Chondrocyte (in vitro differentiated cells): Measurements from ENCODE around the gene MTFR1L. TPM values are rescaled to one million over a fixed set of nuclear protein-coding genes. Genes with fewer than 3 reads are reported as not detected.

Experiments
- DNase-seq: peaks from one replicate; pipeline ENCODE4 v3.0.0; 2021; ENCODE audit warnings: mixed read lengths, low spot score
- H3K27ac Mint-ChIP-seq: one replicate; pipeline ENCODE4 v1.8.0; 2021; ENCODE audit warnings: mild to moderate bottlenecking, moderate library complexity, mixed read lengths; ENCODE audit not compliant: unreplicated experiment
- H3K27me3 Mint-ChIP-seq: 2 replicates; pipeline ENCODE4 v1.8.0; 2021; ENCODE audit warnings: low read depth, mixed read lengths
- H3K36me3 Mint-ChIP-seq: 2 replicates; pipeline ENCODE4 v1.8.0; 2021; ENCODE audit warnings: low read depth, mixed read lengths
- H3K4me1 Mint-ChIP-seq: 2 replicates; pipeline ENCODE4 v1.8.0; 2021; ENCODE audit warnings: low read depth, mild to moderate bottlenecking, mixed read lengths
- H3K4me3 Mint-ChIP-seq: one replicate; pipeline ENCODE4 v1.8.0; 2021; ENCODE audit warnings: mild to moderate bottlenecking, moderate library complexity, mixed read lengths; ENCODE audit not compliant: unreplicated experiment
- H3K9me3 Mint-ChIP-seq: 2 replicates; pipeline ENCODE4 v1.8.0; 2021; ENCODE audit warnings: low read depth, mixed read lengths
- CTCF ChIP-seq: fragments of 200-600 bp; sonication (generic); IDR thresholded peaks from 2 replicates; pipeline ENCODE4 v1.5.0; 2021; ENCODE audit warnings: antibody characterized with exemption, mild to moderate bottlenecking, moderate library complexity
- total RNA-seq: library from RNA; stranded (reverse); gene quantifications from 3 replicates; pipeline ENCODE4 v1.2.1, GENCODE V29; 2021

The MTFR1L gene
- total RNA-seq, 1 donor from 2014 or later = 51.2 TPM

DNA sequence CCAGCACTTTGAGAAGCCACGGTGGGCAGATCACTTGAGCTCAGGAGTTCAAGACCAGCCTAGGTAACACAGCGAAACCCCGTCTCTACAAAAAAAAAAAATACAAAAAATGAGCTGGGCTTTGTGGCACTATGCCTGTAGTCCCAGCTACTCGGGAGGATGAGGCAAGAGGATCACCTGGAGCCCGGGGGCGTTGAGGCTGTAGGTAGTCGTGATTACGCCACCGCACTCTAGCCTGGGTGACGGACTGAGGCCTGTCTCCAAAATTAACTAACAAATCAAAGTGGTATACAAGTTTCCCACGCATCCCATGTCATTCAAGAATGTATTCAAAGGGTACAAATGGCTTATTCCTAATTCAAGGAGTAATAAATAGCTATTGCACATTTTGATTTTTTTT lies 37.1 kb downstream of the MTFR1L start:
- no peak for DNase-seq
- Mint-ChIP-seq H3K27me3 (no peaks in the 10 kb centered on the region), H3K4me1 (peaks cover 27% of the 10 kb centered on the region), H3K9me3 (no peaks in the 10 kb centered on the region), H3K4me3 (no peak overlapping the region), H3K36me3 (peaks cover 1% of the 10 kb centered on the region), H3K27ac (no peak overlapping the region)
- TF ChIP-seq CTCF = no peak

GRCh38 chr1:25858494-25858893 lies 38.7 kb downstream of the MTFR1L start:
- peak overlapping the region; percentile 93 for H3K4me3 Mint-ChIP-seq
- H3K4me1 Mint-ChIP-seq = peaks cover 27% of the 10 kb centered on the region
- peak overlapping the region; percentile 87 for H3K27ac Mint-ChIP-seq

DNA sequence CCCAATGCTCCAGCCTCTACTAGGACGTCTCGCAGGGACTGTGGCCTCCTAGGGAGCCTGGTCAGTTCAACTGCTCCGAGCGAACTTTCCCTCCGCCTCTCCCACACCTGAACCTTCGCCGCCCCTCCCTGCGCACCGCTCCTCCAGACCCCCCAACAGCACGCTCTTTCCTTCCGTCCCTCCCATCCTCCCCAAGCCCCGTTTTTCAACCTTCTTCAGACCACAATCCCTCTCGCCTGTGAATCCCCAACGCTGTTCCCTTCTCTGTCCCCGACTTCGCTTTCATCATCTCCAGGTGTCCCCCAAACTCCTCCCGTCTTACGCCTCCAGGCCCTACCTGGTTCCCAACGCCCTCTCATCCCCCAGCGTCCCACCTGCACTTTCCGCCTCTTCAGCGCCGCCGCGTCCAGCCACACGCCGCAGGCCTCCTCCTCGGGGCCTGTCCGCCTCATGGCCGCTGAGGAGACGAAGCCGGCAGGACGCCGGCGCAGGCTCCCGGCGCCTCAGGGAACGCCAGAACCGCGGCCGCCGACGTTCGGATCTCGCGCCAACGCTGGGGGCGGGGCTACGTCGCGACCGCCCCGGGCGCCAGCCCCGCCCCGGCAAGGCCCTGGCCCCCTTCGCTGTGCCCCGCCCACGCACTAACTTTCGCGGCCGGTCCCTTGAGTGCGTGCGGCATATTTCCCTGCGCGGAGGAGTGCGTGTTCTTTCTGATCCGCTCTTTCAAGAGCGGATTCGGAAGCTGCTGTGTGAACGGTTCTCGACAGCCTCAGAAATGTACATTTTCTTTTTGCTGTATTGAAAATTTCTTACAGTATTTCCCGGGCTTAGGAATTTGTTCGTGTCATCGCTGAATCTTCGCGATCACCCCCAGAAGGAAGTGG lies 39.4 kb downstream of the MTFR1L start, which contains the start of gene AUNIP:
Gene AUNIP, minus strand, starts transcription at position 552 of the 884 bp plus-strand sequence. Its CDS starts 100 bp downstream, at position 452.
- Mint-ChIP-seq H3K27ac (peak within 1 kb of the TSS; percentile 99), H3K27me3 (no peaks in the 10 kb centered on the region), H3K4me3 (peak within 1 kb of the TSS; percentile 93), H3K36me3 (peaks cover 7% of the 10 kb centered on the region), H3K4me1 (peaks cover 27% of the 10 kb centered on the region), H3K9me3 (no peaks in the 10 kb centered on the region)
- no peak for DNase-seq
- no peak for TF ChIP-seq CTCF

More at GRCh38 chr1:25858494-25858893, 38.7 kb downstream of the MTFR1L start:
- H3K27me3 Mint-ChIP-seq = no peaks in the 10 kb centered on the region
- no peaks in the 10 kb centered on the region for H3K9me3 Mint-ChIP-seq
- peaks cover 7% of the 10 kb centered on the region for H3K36me3 Mint-ChIP-seq
- no peak for DNase-seq
- TF ChIP-seq CTCF = no peak

DNA sequence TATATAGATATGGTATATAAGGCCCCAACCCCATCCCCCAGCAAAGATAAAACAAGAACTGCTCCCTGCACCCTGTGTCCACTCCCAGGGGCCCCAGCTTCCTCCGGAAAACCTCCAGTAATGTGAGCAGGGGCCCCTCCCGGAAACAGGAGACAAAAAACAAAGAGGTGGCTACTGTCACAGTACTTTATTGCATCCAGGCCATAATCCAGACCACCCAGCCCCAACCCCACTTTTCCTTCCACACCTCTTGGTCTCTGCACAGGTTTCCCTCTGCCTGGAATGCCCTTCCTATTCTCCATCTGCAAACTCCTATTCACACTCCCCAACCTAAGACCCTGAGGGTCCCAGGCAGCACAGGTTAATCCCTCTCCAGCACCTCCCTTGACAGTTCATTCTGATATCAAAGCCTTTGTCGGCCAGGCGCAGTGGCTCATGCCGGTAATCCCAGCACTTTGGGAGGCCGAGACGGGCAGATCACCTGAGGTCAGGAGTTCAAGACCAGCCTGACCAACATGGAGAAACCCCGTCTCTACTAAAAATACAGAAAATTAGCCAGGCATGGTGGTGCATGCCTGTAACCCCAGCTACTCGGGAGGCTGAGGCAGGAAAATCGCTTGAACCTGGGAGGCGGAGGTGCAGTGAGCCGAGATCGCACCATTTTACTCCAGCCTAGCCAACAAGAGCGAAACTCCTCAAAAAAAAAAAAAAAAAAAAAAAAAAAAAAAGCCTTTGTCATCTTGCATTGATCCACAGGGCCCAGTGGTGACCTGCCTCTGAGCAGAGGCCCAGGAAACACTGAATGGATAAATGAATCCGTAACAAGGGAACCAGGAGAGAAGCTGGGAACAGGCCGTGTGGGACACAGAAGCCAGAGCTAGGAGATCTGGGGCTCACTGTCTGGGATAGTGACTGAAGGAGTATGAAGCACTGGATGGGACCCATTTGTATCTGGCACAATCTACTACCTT lies 41.8 kb downstream of the MTFR1L start:
- Mint-ChIP-seq H3K4me3 (no peak overlapping the region), H3K36me3 (peaks cover 15% of the 10 kb centered on the region), H3K9me3 (no peaks in the 10 kb centered on the region), H3K4me1 (peaks cover 27% of the 10 kb centered on the region), H3K27me3 (no peaks in the 10 kb centered on the region), H3K27ac (peak overlapping the region; percentile 63)
- TF ChIP-seq CTCF = no peak
- DNase-seq = no peak
